ENCODE data around the gene PPP1R1C.
A peak's percentile ranks its signal among the peaks of the same experiment; 100 is the strongest.
"Not testable (repeated sequence)": the region's sequence is repeated elsewhere in the genome, so short reads cannot be mapped to it uniquely, and the experiment has no call there.

PPP1R1C gene

DNA sequence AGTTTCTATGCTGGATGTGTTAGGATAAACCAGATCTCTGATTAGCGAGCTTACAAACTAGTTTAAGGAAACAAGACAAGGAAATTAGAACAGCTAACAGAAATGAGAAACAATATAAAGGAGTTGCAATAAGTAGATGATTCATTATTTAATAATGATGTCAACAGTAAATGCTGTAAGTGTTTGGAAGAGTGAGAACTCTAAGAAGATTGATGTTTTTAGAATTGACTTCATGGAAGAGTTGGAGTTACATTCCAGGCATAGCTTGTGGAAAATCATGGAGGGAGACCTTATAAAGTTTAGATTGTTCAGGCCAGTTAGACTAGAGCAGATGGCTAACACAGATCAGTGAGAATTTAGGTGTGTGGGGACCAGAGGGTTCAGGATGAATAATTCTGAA is 32.6 kb downstream of the PPP1R1C start:
- TF ChIP-seq, protein P1, sequence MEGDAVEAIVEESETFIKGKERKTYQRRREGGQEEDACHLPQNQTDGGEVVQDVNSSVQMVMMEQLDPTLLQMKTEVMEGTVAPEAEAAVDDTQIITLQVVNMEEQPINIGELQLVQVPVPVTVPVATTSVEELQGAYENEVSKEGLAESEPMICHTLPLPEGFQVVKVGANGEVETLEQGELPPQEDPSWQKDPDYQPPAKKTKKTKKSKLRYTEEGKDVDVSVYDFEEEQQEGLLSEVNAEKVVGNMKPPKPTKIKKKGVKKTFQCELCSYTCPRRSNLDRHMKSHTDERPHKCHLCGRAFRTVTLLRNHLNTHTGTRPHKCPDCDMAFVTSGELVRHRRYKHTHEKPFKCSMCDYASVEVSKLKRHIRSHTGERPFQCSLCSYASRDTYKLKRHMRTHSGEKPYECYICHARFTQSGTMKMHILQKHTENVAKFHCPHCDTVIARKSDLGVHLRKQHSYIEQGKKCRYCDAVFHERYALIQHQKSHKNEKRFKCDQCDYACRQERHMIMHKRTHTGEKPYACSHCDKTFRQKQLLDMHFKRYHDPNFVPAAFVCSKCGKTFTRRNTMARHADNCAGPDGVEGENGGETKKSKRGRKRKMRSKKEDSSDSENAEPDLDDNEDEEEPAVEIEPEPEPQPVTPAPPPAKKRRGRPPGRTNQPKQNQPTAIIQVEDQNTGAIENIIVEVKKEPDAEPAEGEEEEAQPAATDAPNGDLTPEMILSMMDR (IDR thresholded peaks at IDR 0.05; ENCODE audit: low read depth, low read length): no peak
- no peak for DNase-seq (ENCODE audit: extremely low read depth, low read depth)

DNA sequence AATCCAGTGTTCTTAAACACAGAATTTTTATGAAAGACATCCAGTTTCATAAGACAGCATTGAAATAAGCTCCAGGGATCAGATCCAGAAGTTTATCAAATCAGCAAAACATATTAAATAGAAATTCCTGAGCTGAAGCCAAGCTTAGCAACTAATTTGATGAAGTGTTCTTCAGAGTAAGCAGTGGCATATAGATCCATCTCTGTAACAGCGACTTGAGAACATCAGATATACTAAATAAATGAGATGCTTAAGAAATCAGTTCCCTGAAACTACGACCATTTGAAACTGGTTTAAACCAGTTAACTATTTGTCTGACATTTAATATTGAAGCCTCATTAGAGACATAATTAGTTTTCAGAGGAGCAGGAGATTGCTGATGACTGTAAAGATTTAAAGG is 34.1 kb downstream of the PPP1R1C start:
- TF ChIP-seq, protein P1 (IDR thresholded peaks at IDR 0.05; ENCODE audit: low read depth, low read length): no peak
- no peak for DNase-seq (ENCODE audit: extremely low read depth, low read depth)

DNA sequence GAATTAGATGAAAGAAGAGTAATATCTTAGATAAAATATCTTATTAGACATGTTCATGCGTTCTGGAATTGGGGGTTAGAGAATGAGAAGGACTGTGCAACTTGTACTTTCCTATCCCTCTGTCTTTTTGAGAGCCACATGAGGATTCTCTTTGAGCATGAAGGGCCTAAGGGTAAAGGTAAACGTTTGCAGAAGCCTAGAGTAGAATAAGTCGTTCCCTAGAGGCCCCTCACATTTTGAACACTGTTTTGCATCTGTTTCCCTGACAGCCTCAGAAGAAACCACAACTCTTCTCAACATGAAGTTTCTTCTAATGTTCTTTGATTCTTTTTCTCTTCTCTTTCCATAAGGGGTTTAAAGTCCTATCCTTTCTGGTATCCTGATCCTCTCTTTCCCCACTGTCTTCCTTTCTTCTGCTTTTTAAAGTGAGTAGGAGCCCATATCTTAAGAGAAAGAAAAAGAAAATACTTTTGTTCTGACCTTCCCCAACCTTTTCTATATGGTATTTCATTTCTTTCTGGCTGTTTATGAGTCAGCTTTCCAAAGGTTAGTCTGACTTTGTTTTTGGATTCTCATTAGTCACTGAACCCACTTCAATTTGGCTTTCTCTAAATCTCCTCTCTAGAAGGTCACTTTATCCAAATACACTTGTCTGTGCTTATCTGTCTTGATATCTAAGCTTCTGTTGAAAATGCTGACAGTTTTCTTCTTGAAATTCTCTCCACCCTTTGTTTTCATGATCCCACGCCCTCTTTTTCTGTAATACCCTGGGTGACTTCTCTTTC is 34.8 kb downstream of the PPP1R1C start:
- TF ChIP-seq, protein P1 (IDR thresholded peaks at IDR 0.05; ENCODE audit: low read depth, low read length): no peak

DNA sequence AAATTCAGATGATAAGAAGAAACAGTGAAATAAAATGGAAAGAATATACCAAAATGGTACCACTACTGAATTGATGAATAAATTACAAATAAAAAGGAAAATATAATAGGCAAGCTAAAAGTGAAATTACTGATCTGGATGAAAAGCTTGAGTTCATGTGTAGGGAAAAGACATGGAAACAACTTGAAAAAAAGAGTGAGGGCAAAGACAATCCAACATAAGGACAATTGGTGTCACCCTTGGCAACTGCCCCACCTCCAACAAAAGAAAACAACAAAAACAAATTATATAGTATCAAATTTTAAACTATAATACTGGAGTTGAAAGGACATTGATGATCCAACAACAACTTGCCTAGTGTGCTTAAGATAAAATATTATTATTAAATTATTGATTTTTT is 37.6 kb downstream of the PPP1R1C start:
- DNase-seq (ENCODE audit: extremely low read depth, low read depth): no peak
- TF ChIP-seq, protein P1 (IDR thresholded peaks at IDR 0.05; ENCODE audit: low read depth, low read length): no peak

More for the DNA sequence above, 34.8 kb downstream of the PPP1R1C start:
- DNase-seq (ENCODE audit: extremely low read depth, low read depth): peak; percentile 31

DNA sequence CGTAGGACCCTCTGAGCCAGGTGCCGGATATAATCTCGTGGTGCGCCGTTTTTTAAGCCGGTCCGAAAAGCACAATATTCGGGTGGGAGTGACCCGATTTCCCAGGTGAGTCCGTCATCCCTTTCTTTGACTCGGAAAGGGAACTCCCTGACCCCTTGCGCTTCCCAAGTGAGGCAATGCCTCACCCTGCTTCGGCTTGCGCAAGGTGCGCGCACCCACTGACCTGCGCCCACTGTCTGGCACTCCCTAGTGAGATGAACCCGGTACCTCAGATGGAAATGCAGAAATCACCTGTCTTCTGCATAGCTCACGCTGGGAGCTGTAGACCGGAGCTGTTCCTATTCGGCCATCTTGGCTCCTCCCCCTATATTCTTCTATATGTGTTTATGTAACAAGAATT is 45.2 kb downstream of the PPP1R1C start:
- not testable (repeated sequence) for DNase-seq (ENCODE audit: extremely low read depth, low read depth)

DNA sequence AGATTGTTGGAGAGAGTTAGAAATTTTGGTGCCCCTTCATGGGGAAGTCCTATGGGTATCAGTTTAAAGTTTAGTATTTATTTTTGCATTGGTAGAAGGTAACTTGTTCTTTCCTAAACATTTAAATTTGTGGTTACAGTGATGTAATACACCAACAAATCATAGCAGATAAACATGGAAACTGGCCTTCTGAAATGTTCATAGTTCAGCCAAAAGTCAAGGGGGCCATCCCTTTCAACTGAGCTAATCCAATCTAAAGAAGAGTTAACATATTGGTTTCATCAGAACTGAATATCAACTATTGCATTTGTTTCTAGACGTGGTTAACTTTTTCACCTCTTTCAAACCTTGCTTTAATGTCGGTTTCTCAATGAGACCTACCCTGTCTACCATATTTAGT is 46.3 kb downstream of the PPP1R1C start:
- peak; percentile 28 for DNase-seq (ENCODE audit: extremely low read depth, low read depth)
- TF ChIP-seq, protein P1 (IDR thresholded peaks at IDR 0.05; ENCODE audit: low read depth, low read length): no peak

DNA sequence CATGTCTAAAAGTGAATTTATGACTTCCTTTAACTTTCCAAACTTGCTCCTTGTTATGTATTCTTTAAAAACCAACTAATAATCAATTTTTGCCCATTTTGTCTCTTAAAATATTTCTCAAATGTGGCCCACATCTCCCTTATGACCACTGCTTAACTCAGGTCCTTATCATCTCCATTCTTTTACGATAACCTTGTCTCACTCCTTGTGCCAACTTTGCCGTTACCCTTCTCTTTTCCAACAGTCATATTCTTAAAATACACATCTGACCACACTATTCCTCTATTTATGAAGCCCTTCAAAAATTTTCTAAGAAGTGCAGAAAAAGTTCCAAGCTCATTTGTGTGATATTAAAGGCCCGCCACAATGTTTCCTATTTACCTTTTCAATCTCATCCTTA is 47.8 kb downstream of the PPP1R1C start:
- no peak for DNase-seq (ENCODE audit: extremely low read depth, low read depth)
- TF ChIP-seq, protein P1 (IDR thresholded peaks at IDR 0.05; ENCODE audit: low read depth, low read length): no peak

DNA sequence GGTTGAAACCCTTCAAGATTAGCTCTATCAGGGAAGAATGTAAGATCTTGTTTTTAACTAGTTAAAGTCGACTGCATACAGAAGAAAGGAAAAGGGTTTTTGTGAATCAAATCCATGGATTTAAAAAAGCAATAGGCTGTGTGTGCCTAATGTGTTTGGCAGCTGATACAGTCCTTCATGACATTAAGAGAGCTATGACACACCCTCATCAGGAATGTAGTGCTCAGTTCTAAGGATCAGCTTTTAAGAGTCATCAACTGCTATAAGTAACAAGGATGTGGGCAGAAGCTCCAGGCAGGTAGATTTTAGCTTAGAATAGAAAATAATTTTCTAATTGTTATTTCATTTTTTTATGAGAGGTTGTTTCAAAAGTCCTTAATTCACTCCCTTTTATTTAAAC is 52.9 kb downstream of the PPP1R1C start:
- TF ChIP-seq, protein P1 (IDR thresholded peaks at IDR 0.05; ENCODE audit: low read depth, low read length): no peak
- DNase-seq (ENCODE audit: extremely low read depth, low read depth): no peak
